ENCODE data around the gene FNIP2.

- TF ChIP-seq, protein P1, sequence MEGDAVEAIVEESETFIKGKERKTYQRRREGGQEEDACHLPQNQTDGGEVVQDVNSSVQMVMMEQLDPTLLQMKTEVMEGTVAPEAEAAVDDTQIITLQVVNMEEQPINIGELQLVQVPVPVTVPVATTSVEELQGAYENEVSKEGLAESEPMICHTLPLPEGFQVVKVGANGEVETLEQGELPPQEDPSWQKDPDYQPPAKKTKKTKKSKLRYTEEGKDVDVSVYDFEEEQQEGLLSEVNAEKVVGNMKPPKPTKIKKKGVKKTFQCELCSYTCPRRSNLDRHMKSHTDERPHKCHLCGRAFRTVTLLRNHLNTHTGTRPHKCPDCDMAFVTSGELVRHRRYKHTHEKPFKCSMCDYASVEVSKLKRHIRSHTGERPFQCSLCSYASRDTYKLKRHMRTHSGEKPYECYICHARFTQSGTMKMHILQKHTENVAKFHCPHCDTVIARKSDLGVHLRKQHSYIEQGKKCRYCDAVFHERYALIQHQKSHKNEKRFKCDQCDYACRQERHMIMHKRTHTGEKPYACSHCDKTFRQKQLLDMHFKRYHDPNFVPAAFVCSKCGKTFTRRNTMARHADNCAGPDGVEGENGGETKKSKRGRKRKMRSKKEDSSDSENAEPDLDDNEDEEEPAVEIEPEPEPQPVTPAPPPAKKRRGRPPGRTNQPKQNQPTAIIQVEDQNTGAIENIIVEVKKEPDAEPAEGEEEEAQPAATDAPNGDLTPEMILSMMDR (IDR thresholded peaks at IDR 0.05; ENCODE audit: borderline replicate concordance, extremely low read depth, low read length, poor library complexity, severe bottlenecking), result no peak
- TF ChIP-seq EZH2 (IDR thresholded peaks at IDR 0.05; ENCODE audit: borderline replicate concordance, low read depth, low read length, severe bottlenecking), result no peak
Observed at GRCh38 chr4:158840131-158840530, 71.3 kb downstream of the FNIP2 start.
